ENCODE data around the gene CENPB.
A peak's percentile ranks its signal among the peaks of the same experiment; 100 is the strongest.
"Not testable (repeated sequence)": the region's sequence is repeated elsewhere in the genome, so short reads cannot be mapped to it uniquely, and the experiment has no call there.

The CENPB gene

GRCh38 chr20:3786665-3787323 lies at the start of gene CENPB:
CENPB (minus strand) TSS chr20:3786740; CDS start chr20:3786483, 257 bp downstream.
- peak; percentile 88 for DNase-seq

GRCh38 chr20:3836132-3836531 lies 49.6 kb upstream of the CENPB start:
- no peak for DNase-seq

GRCh38 chr20:3829891-3830290 lies 43.4 kb upstream of the CENPB start:
- DNase-seq = not testable (repeated sequence)

- DNase-seq = no peak
Measured at GRCh38 chr20:3828798-3829197, 42.3 kb upstream of the CENPB start.

GRCh38 chr20:3826420-3826819 lies 39.9 kb upstream of the CENPB start:
- DNase-seq = no peak

- DNase-seq = no peak
Measured at GRCh38 chr20:3825526-3825925, 39.0 kb upstream of the CENPB start.

GRCh38 chr20:3823881-3824280 lies 37.3 kb upstream of the CENPB start:
- no peak for DNase-seq

- DNase-seq = no peak
Measured at GRCh38 chr20:3821996-3822395, 35.5 kb upstream of the CENPB start.

GRCh38 chr20:3820901-3821727 lies 34.6 kb upstream of the CENPB start:
- DNase-seq = no peak

GRCh38 chr20:3820048-3820900 lies 33.7 kb upstream of the CENPB start, which contains the start of gene AP5S1:
AP5S1 (plus strand) TSS chr20:3820547; CDS start chr20:3822118, 1,571 bp downstream.
- DNase-seq = peak; percentile 91

GRCh38 chr20:3819411-3820047 lies 33.0 kb upstream of the CENPB start:
- DNase-seq = no peak

GRCh38 chr20:3818155-3819151 lies 31.9 kb upstream of the CENPB start:
- DNase-seq = peak; percentile 35

- DNase-seq = no peak
Measured at GRCh38 chr20:3815703-3816315, 29.3 kb upstream of the CENPB start.

- DNase-seq = no peak
Measured at GRCh38 chr20:3814928-3815495, 28.5 kb upstream of the CENPB start.

GRCh38 chr20:3813848-3814581 lies 27.5 kb upstream of the CENPB start:
- no peak for DNase-seq

GRCh38 chr20:3812975-3813847 lies 26.7 kb upstream of the CENPB start:
- no peak for DNase-seq

GRCh38 chr20:3812259-3812681 lies 25.7 kb upstream of the CENPB start:
- no peak for DNase-seq

GRCh38 chr20:3811467-3812258 lies 25.1 kb upstream of the CENPB start:
- DNase-seq = peak; percentile 90

All from CD4-positive, alpha-beta T cell treated with Interferon gamma for 1 hour (primary cell).